Head of caudate nucleus (tissue), 42 donors: Measurements from ENCODE around the gene SLC12A8.
A peak's percentile ranks its signal among the peaks of the same experiment; 100 is the strongest.

Experiments used
- DNase-seq, 42 donors: peaks; one replicate each; pipeline versions ENCODE4 v3.0.0 to v3.0.0-alpha.2; 2020 to 2021; ENCODE audit warnings: mixed read lengths in 7 of 42
- intact Hi-C: fragments of 100-400 bp; cut with DNase I; formaldehyde crosslinking; loops from one replicate; pipeline ENCODE4 v1.15.0; 2022

SLC12A8 gene

GRCh38 chr3:125165189-125165947, 47.2 kb downstream of the SLC12A8 start:
- DNase-seq: peak in 20 of 42 donors; percentile 28 to 69 (median 44)
- intact Hi-C loops: loop anchor here (10.0 kb wide), 1 partner anchor 171 kb away; no protein-coding TSS in a partner anchor

- intact Hi-C loops: loop anchor here (10.0 kb wide), 1 partner anchor 169 kb away; no protein-coding TSS in a partner anchor
- no peak for DNase-seq
Measured at GRCh38 chr3:125163739-125164601, 48.6 kb downstream of the SLC12A8 start.

GRCh38 chr3:125161607-125162219, 50.8 kb downstream of the SLC12A8 start:
- intact Hi-C loops: loop anchor here (10.0 kb wide), 1 partner anchor 167 kb away; no protein-coding TSS in a partner anchor
- DNase-seq: no peak

GRCh38 chr3:125160606-125161371, 51.8 kb downstream of the SLC12A8 start:
- DNase-seq: no peak
- intact Hi-C loops: loop anchor here (10.0 kb wide), 1 partner anchor 166 kb away; no protein-coding TSS in a partner anchor

GRCh38 chr3:125157183-125157582, 55.4 kb downstream of the SLC12A8 start:
- intact Hi-C loops: no loop called here
- no peak for DNase-seq

GRCh38 chr3:125156456-125156855, 56.1 kb downstream of the SLC12A8 start:
- peak in 1 of 42 donors; percentile 35 for DNase-seq
- intact Hi-C loops: no loop called here

GRCh38 chr3:125154800-125155269, 57.7 kb downstream of the SLC12A8 start:
- no peak for DNase-seq
- intact Hi-C loops: no loop called here

- intact Hi-C loops: no loop called here
Measured at GRCh38 chr3:125154110-125154509, 58.4 kb downstream of the SLC12A8 start.

GRCh38 chr3:125152951-125153350, 59.6 kb downstream of the SLC12A8 start:
- DNase-seq: peak in 1 of 42 donors; percentile 22

More at GRCh38 chr3:125154110-125154509, 58.4 kb downstream of the SLC12A8 start:
- DNase-seq: no peak

GRCh38 chr3:125151916-125152315, 60.6 kb downstream of the SLC12A8 start:
- intact Hi-C loops: no loop called here
- DNase-seq: peak in 4 of 42 donors; percentile 22 to 40 (median 36)

More at GRCh38 chr3:125152951-125153350, 59.6 kb downstream of the SLC12A8 start:
- intact Hi-C loops: no loop called here

- intact Hi-C loops: no loop called here
- no peak for DNase-seq
Measured at GRCh38 chr3:125151442-125151817, 61.1 kb downstream of the SLC12A8 start.

- DNase-seq: peak in 1 of 42 donors; percentile 53
- intact Hi-C loops: no loop called here
Measured at GRCh38 chr3:125150525-125151441, 61.8 kb downstream of the SLC12A8 start.

GRCh38 chr3:125149462-125149861, 63.1 kb downstream of the SLC12A8 start:
- intact Hi-C loops: no loop called here
- DNase-seq: no peak

- intact Hi-C loops: no loop called here
- DNase-seq: peak in 3 of 42 donors; percentile 12 to 50 (median 49)
Measured at GRCh38 chr3:125148836-125149235, 63.7 kb downstream of the SLC12A8 start.

GRCh38 chr3:125148016-125148812, 64.3 kb downstream of the SLC12A8 start:
- intact Hi-C loops: no loop called here
- DNase-seq: no peak

GRCh38 chr3:125147491-125147820, 65.1 kb downstream of the SLC12A8 start:
- no peak for DNase-seq
- intact Hi-C loops: no loop called here
